GM11168 (cell line): Measurements from ENCODE around the gene COL6A2.

Experiments used
- in situ Hi-C: fragments of 300-500 bp; cut with MboI; formaldehyde crosslinking; loops from one replicate; pipeline ENCODE4 v1.12.0; 2022; ENCODE audit warnings: low sequenced_read_pairs; ENCODE audit not compliant: unreplicated experiment

The COL6A2 gene

DNA sequence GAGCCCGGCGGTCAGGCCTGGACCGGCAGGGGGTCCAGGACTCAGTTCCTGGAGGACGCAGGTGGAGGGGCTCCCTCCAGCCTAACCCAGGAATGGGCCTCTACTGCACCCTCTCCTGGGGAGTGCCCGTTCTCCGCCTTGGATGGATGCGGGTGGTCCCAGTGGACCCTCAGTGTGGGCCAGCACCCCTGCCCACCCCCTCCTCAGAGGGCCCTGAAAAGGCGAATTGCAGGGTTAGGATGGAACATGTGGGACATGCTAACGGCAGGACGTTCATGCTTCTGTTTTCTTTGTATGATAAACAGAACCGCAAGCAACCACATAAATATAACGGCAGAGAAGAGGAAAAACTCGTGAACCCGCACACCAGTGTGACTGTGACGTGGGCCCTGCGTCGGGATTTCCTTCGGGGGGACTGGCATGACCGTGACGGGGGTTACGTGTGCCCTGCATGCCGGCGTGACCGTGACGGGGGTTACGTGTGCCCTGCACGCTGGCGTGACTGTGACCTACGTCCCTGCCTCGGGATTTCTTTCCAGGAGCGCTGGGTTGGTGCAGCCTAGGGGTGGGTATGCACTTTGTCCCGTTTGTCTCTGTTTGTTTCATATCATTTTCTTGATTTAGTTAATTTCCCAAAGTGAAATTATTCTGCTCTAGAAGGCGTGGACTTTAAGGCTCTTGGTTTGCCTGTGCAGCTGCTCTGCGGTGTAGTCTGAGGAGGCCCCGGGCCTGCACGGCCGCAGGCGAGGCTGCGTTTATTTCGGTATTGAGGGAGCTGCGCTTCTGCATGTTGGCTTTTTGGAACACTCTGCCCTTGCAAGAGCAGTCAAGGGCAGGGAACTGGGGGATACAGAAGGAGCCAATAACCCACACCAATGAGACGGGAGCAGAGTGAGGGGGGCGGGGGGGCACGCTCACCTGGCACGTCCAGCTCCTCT is 54.3 kb downstream of the COL6A2 start:
- in situ Hi-C loops, result no loop called here

DNA sequence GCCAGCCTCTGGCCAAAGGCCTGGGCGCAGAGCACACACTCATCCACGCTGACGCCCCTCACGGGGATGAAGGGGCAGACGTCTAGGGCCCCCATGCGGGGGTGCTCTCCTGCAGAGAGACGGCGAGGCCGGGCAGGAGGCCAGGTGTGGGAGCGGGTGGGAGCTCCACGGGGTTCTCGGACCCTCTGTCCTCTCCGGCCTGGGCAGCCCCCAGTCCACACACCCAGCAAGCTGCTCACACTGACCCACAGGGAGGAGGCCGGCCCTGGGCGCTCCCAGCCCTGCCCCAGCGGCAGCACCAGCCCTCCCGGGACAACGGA is 55.0 kb downstream of the COL6A2 start:
- in situ Hi-C loops, result no loop called here

GRCh38 chr21:46153247-46154154 is 55.6 kb downstream of the COL6A2 start:
- in situ Hi-C loops, result no loop called here

DNA sequence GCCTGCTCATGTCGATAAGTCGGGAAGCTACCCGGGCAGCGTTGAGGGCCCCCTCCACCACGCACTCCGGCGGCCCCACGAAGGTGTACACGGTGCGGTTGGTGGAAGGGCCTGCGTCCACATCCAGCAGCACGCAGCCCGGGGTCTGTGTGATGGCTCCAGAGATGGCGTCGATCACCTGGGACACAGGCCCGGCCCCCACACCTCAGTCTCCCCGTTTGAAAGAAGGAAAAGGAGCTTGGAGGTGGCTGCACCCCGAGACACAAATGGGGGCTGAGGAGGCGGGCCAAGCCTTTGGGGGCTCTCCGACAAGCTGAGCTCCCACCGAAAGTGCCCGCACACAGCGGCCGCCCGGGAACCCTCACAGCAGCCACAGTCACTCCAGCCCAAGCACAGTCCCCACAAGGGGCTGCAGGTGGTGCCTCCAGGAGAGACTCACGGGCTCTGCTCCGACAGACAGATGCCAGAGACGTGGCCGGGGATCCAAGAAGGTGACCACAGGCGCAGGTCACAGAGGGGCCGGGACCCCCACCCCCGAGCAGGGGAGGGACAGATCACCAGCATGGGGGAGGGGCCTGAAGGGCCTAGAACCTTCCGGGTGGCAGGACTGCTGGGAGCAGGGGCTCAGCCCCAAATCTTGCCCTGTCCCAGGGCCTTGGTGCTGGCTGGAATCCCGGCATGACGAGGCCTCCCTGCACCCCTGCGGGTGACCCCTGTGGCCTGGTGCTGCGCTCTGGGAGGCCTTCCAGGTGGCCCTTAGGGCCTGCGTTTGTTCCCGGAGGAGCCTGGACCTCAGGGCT is 56.4 kb downstream of the COL6A2 start:
- in situ Hi-C loops, result no loop called here

DNA sequence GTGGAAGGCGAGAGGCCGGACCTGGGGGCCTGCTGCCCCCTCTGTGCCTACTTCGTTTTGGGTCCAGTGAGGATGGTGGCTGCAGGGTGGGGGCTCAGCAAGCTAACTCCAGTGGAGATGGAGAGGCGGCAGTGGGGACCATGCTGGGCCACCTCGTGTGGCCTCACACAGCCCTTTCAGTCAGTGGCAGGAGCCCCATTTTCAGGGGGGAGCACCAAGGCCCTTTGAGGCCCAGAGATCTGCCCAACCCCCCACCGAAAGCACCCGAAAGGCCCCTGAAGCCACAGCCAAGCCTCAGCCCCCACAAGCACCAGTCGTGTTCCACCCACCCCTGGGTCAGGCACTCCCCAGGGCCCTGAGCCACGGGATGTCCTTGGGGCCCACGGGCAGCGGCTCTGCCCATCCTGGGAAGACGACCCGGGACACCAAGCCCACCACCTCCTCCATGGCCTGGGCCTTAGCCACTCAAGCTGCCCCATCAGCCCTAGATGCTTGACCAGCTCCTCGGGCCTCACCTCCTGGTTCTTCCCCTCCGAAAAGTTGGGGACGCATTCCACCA is 57.1 kb downstream of the COL6A2 start:
- in situ Hi-C loops, result no loop called here

- in situ Hi-C loops, result no loop called here
These were observed 57.8 kb downstream of the COL6A2 start, which contains the start of gene FTCD for GRCh38 chr21:46155514-46156377. TSS of gene FTCD (minus strand) at chr21:46155579. CDS start at chr21:46155523, 56 bp downstream.

GRCh38 chr21:46156378-46156645 is 58.4 kb downstream of the COL6A2 start:
- in situ Hi-C loops, result no loop called here

DNA sequence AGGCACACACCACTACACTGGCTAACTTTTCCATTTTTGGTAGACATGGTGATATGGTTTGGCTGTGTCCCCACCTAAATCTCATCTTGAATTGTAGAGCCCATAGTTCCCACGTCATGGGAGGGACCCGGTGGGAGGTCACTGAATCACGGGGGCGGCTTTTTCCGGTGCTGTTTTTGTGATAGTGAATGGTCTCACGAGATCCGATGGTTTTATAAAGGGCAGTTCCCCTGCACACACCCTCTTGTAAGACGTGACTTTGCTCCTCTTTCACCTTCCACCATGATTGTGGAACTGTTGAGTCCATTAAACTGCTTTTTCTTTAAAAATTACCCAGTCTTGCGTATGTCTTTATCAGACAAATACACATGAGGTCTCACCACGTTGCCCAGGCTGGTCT is 58.8 kb downstream of the COL6A2 start:
- in situ Hi-C loops, result no loop called here

DNA sequence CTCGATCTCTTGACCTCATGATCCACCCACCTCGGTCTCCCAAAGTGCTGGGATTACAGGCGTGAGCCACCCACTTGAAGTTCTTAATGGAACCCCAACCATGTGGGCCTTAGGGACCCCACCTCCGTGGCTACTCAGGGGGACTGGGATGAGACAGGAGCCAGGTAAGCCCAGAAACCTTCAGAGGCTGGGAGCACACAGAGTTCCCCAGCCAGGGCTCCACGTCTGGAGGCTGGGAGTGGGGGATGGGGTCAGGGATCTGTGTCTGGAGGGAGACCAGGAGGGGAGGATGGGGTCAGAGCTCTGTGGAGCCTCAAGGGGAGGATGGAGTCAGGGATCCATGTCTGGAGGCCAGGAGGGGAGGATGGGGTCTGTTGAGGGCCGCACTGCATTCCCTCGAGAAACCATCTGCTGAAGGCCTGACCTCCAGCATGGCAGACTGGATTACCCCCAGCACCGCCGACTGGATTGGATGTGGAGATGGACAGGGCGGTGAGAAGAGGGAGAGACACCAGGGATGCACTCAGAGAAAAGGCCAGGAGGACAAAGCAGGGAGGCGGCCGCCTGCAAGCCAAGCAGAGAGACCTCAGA is 59.6 kb downstream of the COL6A2 start:
- in situ Hi-C loops, result no loop called here

- in situ Hi-C loops, result no loop called here
These were observed 60.1 kb downstream of the COL6A2 start for GRCh38 chr21:46157987-46158451.

GRCh38 chr21:46158666-46159300 is 60.9 kb downstream of the COL6A2 start:
- in situ Hi-C loops, result no loop called here

DNA sequence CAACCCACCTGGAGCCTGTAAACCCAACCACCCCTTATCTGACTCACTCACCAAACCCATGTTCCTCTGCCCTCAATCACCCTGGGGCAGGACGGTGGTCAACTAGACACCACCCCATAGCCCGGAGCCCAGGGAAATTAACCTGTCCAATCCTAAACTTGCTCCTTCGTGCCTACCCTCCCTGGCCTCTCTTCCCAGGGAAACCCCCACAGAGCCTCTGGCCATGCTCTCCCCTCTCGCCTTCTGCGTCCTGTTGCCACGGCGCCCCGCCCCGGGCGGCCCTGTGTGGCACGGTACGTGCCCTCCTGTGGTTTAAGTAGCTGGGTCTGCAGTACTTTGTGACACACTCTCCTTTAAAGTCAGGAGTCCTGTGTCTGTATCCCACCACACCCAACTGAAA is 61.5 kb downstream of the COL6A2 start:
- in situ Hi-C loops, result no loop called here

- in situ Hi-C loops, result no loop called here
These were observed 62.1 kb downstream of the COL6A2 start for GRCh38 chr21:46159841-46160656.

- in situ Hi-C loops, result no loop called here
These were observed 62.7 kb downstream of the COL6A2 start for GRCh38 chr21:46160657-46160906.

- in situ Hi-C loops, result no loop called here
These were observed 63.2 kb downstream of the COL6A2 start for GRCh38 chr21:46160907-46161632.

DNA sequence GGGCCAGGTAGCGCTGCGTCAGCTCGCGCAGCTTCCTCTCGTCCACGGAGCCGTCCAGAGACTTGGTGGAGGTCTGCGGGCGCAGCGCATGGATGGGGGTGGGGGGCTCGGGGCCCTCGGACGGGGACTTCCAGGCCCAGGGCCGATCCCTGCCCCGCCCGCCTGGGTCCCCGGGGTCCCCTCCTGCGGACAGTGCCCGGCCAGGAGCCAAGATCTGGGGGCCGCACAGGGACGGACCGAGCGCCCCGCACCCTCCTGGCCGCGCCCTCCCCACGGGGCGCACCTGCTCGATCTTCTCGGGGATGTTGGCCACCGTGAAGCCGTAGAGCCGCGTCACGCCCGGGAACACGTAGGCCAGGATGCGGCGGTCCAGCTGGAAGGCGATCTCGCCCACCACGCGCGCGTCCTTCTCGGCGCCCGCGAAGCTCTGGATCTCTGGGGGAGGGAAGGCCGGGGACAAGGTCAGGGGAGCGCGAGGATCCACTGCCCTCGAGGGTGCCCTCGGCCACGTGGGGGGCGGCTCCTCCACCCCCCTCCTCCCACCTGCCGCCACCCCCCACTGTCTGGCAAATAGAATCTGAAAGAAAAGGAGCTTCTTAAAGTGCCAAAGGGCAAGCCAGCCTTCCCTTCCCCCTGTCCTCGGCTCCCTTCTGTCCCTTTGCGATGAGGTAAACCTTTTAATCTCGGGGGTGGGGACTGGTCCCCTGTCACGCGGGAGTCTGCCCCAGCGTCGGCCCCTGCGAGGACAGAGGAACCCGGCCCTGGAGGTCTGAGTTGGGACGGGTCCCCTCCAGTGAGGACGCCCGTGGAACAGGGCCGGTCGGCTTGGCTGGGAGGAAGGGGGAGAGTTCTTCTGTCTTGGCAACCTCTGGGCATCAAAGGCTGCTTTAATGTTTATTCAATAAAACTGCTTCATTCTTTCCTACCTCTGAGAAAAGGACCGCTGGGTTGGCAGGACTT is 64.0 kb downstream of the COL6A2 start:
- in situ Hi-C loops, result no loop called here
